Measurements from ENCODE around the gene CLPTM1L.

DNA sequence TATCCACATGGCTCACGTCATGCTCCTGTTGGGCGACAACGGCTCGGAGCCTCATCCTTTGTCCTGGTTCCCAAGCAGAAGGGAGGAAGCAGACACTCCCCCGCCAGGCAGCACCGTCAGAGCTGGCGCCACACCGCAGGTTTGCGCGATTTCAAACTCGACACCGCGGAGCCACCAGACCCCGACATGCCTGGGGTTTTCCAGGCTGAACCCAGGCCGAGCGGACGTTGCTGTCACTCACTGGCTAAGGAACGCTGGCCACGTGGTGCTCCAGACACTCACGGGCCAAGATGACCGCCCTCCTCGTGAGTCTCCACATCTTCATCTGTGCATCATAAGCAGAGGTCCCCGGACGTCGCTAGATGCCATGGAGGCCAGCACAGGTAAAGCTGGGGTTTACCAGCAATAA, 59.0 kb downstream of the CLPTM1L start:
- TF ChIP-seq, protein P1, sequence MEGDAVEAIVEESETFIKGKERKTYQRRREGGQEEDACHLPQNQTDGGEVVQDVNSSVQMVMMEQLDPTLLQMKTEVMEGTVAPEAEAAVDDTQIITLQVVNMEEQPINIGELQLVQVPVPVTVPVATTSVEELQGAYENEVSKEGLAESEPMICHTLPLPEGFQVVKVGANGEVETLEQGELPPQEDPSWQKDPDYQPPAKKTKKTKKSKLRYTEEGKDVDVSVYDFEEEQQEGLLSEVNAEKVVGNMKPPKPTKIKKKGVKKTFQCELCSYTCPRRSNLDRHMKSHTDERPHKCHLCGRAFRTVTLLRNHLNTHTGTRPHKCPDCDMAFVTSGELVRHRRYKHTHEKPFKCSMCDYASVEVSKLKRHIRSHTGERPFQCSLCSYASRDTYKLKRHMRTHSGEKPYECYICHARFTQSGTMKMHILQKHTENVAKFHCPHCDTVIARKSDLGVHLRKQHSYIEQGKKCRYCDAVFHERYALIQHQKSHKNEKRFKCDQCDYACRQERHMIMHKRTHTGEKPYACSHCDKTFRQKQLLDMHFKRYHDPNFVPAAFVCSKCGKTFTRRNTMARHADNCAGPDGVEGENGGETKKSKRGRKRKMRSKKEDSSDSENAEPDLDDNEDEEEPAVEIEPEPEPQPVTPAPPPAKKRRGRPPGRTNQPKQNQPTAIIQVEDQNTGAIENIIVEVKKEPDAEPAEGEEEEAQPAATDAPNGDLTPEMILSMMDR (IDR thresholded peaks at IDR 0.05) = no peak
- TF ChIP-seq ZFX (IDR thresholded peaks at IDR 0.05; ENCODE audit: borderline replicate concordance) = no peak
